Measurements from ENCODE around the gene LYSMD2.

Gene LYSMD2

GRCh38 chr15:51724673-51725072 is 12.8 kb downstream of the LYSMD2 start:
- H3K36me3 Mint-ChIP-seq (ENCODE audit: insufficient read depth): peaks cover 26% of the 10 kb centered on the region
- peaks cover 50% of the 10 kb centered on the region for H3K4me1 Mint-ChIP-seq
- H3K27me3 Mint-ChIP-seq: no peaks in the 10 kb centered on the region
- no peak for DNase-seq (ENCODE audit: low spot score in 2 of 2)
- peak overlapping the region; percentile 84 for H3K27ac Mint-ChIP-seq (ENCODE audit: low read depth)
- no peaks in the 10 kb centered on the region for H3K9me3 Mint-ChIP-seq
- no peak for ATAC-seq (replicated peaks; ENCODE audit: extremely low read depth, poor library complexity, severe bottlenecking)
- no peak overlapping the region for H3K4me3 Mint-ChIP-seq

- no peak overlapping the region for H3K4me3 Mint-ChIP-seq
- peaks cover 46% of the 10 kb centered on the region for H3K4me1 Mint-ChIP-seq
- DNase-seq (ENCODE audit: low spot score in 2 of 2) (no peak), ATAC-seq (replicated peaks; ENCODE audit: extremely low read depth, poor library complexity, severe bottlenecking) (no peak)
- peak overlapping the region; percentile 84 for H3K27ac Mint-ChIP-seq (ENCODE audit: low read depth)
- H3K36me3 Mint-ChIP-seq (ENCODE audit: insufficient read depth): peaks cover 26% of the 10 kb centered on the region
- no peaks in the 10 kb centered on the region for H3K27me3 Mint-ChIP-seq
- no peaks in the 10 kb centered on the region for H3K9me3 Mint-ChIP-seq
Measured at GRCh38 chr15:51724199-51724598, 13.3 kb downstream of the LYSMD2 start.

- H3K27ac Mint-ChIP-seq (ENCODE audit: low read depth): no peak overlapping the region
- H3K4me3 Mint-ChIP-seq: no peak overlapping the region
- peaks cover 23% of the 10 kb centered on the region for H3K36me3 Mint-ChIP-seq (ENCODE audit: insufficient read depth)
- no peak for DNase-seq (ENCODE audit: low spot score in 2 of 2)
- H3K4me1 Mint-ChIP-seq: peaks cover 26% of the 10 kb centered on the region
- H3K9me3 Mint-ChIP-seq: no peaks in the 10 kb centered on the region
- no peak for ATAC-seq (replicated peaks; ENCODE audit: extremely low read depth, poor library complexity, severe bottlenecking)
- H3K27me3 Mint-ChIP-seq: no peaks in the 10 kb centered on the region
Measured at GRCh38 chr15:51721199-51721960, 16.1 kb downstream of the LYSMD2 start.

- H3K36me3 Mint-ChIP-seq (ENCODE audit: insufficient read depth): peaks cover 23% of the 10 kb centered on the region
- H3K4me1 Mint-ChIP-seq: peaks cover 23% of the 10 kb centered on the region
- peak overlapping the region; percentile 23 for H3K27ac Mint-ChIP-seq (ENCODE audit: low read depth)
- ATAC-seq (replicated peaks; ENCODE audit: extremely low read depth, poor library complexity, severe bottlenecking) (no peak), DNase-seq (ENCODE audit: low spot score in 2 of 2) (no peak)
- no peaks in the 10 kb centered on the region for H3K9me3 Mint-ChIP-seq
- H3K4me3 Mint-ChIP-seq: no peak overlapping the region
- no peaks in the 10 kb centered on the region for H3K27me3 Mint-ChIP-seq
Measured at GRCh38 chr15:51720201-51720995, 17.1 kb downstream of the LYSMD2 start.

- peaks cover 13% of the 10 kb centered on the region for H3K36me3 Mint-ChIP-seq (ENCODE audit: insufficient read depth)
- ATAC-seq (replicated peaks; ENCODE audit: extremely low read depth, poor library complexity, severe bottlenecking) (no peak), DNase-seq (ENCODE audit: low spot score in 2 of 2) (no peak)
- no peaks in the 10 kb centered on the region for H3K27me3 Mint-ChIP-seq
- peaks cover 8% of the 10 kb centered on the region for H3K4me1 Mint-ChIP-seq
- H3K4me3 Mint-ChIP-seq: no peak overlapping the region
- H3K9me3 Mint-ChIP-seq: no peaks in the 10 kb centered on the region
- H3K27ac Mint-ChIP-seq (ENCODE audit: low read depth): no peak overlapping the region
Measured at GRCh38 chr15:51718746-51719145, 18.7 kb downstream of the LYSMD2 start.

GRCh38 chr15:51718219-51718618 is 19.2 kb downstream of the LYSMD2 start:
- Mint-ChIP-seq H3K4me3 (no peak overlapping the region), H3K27me3 (no peaks in the 10 kb centered on the region), H3K4me1 (peaks cover 8% of the 10 kb centered on the region), H3K27ac (ENCODE audit: low read depth) (no peak overlapping the region), H3K9me3 (no peaks in the 10 kb centered on the region), H3K36me3 (ENCODE audit: insufficient read depth) (peaks cover 11% of the 10 kb centered on the region)
- ATAC-seq (replicated peaks; ENCODE audit: extremely low read depth, poor library complexity, severe bottlenecking) (no peak), DNase-seq (ENCODE audit: low spot score in 2 of 2) (no peak)

- Mint-ChIP-seq H3K36me3 (ENCODE audit: insufficient read depth) (no peaks in the 10 kb centered on the region), H3K9me3 (no peaks in the 10 kb centered on the region), H3K4me3 (no peak overlapping the region), H3K27ac (ENCODE audit: low read depth) (no peak overlapping the region), H3K4me1 (no peaks in the 10 kb centered on the region), H3K27me3 (no peaks in the 10 kb centered on the region)
- ATAC-seq (replicated peaks; ENCODE audit: extremely low read depth, poor library complexity, severe bottlenecking) (no peak), DNase-seq (ENCODE audit: low spot score in 2 of 2) (no peak)
Measured at GRCh38 chr15:51714911-51715310, 22.5 kb downstream of the LYSMD2 start.

GRCh38 chr15:51714162-51714561 is 23.3 kb downstream of the LYSMD2 start:
- no peak for DNase-seq (ENCODE audit: low spot score in 2 of 2)
- no peak overlapping the region for H3K27ac Mint-ChIP-seq (ENCODE audit: low read depth)
- no peaks in the 10 kb centered on the region for H3K4me1 Mint-ChIP-seq
- ATAC-seq (replicated peaks; ENCODE audit: extremely low read depth, poor library complexity, severe bottlenecking): no peak
- H3K4me3 Mint-ChIP-seq: no peak overlapping the region
- no peaks in the 10 kb centered on the region for H3K9me3 Mint-ChIP-seq
- H3K36me3 Mint-ChIP-seq (ENCODE audit: insufficient read depth): no peaks in the 10 kb centered on the region
- no peaks in the 10 kb centered on the region for H3K27me3 Mint-ChIP-seq

GRCh38 chr15:51709031-51709430 is 28.4 kb downstream of the LYSMD2 start:
- H3K27ac Mint-ChIP-seq (ENCODE audit: low read depth): no peak overlapping the region
- DNase-seq (ENCODE audit: low spot score in 2 of 2) (no peak), ATAC-seq (replicated peaks; ENCODE audit: extremely low read depth, poor library complexity, severe bottlenecking) (no peak)
- no peaks in the 10 kb centered on the region for H3K36me3 Mint-ChIP-seq (ENCODE audit: insufficient read depth)
- no peak overlapping the region for H3K4me3 Mint-ChIP-seq
- no peaks in the 10 kb centered on the region for H3K27me3 Mint-ChIP-seq
- no peaks in the 10 kb centered on the region for H3K9me3 Mint-ChIP-seq
- no peaks in the 10 kb centered on the region for H3K4me1 Mint-ChIP-seq

GRCh38 chr15:51708013-51708412 is 29.4 kb downstream of the LYSMD2 start:
- H3K27ac Mint-ChIP-seq (ENCODE audit: low read depth): no peak overlapping the region
- H3K36me3 Mint-ChIP-seq (ENCODE audit: insufficient read depth): no peaks in the 10 kb centered on the region
- DNase-seq (ENCODE audit: low spot score in 2 of 2) (no peak), ATAC-seq (replicated peaks; ENCODE audit: extremely low read depth, poor library complexity, severe bottlenecking) (no peak)
- H3K4me3 Mint-ChIP-seq: no peak overlapping the region
- no peaks in the 10 kb centered on the region for H3K27me3 Mint-ChIP-seq
- no peaks in the 10 kb centered on the region for H3K4me1 Mint-ChIP-seq
- no peaks in the 10 kb centered on the region for H3K9me3 Mint-ChIP-seq

- ATAC-seq (replicated peaks; ENCODE audit: extremely low read depth, poor library complexity, severe bottlenecking): no peak
- Mint-ChIP-seq H3K4me1 (no peaks in the 10 kb centered on the region), H3K27ac (ENCODE audit: low read depth) (no peak overlapping the region), H3K4me3 (no peak overlapping the region), H3K27me3 (no peaks in the 10 kb centered on the region), H3K36me3 (ENCODE audit: insufficient read depth) (no peaks in the 10 kb centered on the region), H3K9me3 (no peaks in the 10 kb centered on the region)
- no peak for DNase-seq (ENCODE audit: low spot score in 2 of 2)
Measured at GRCh38 chr15:51706926-51707608, 30.4 kb downstream of the LYSMD2 start.

GRCh38 chr15:51706291-51706690 is 31.2 kb downstream of the LYSMD2 start:
- Mint-ChIP-seq H3K9me3 (no peaks in the 10 kb centered on the region), H3K4me1 (no peaks in the 10 kb centered on the region), H3K27me3 (peaks cover 4% of the 10 kb centered on the region), H3K4me3 (no peak overlapping the region), H3K36me3 (ENCODE audit: insufficient read depth) (no peaks in the 10 kb centered on the region), H3K27ac (ENCODE audit: low read depth) (no peak overlapping the region)
- DNase-seq (ENCODE audit: low spot score in 2 of 2) (no peak), ATAC-seq (replicated peaks; ENCODE audit: extremely low read depth, poor library complexity, severe bottlenecking) (no peak)

Data from central memory CD8-positive, alpha-beta T cell (primary cell).